A549 (cell line): ENCODE measurements around the gene PLXNB3. TPM values are rescaled to one million over a fixed set of nuclear protein-coding genes. Genes with fewer than 3 reads are reported as not detected.

Experiments
- ATAC-seq, 2 experiments: fragments of 200-7000 bp in 1 of 2; fragments of >200 bp in 1 of 2; cut with Nextera tagmentation in 1 of 2; cut with Tn5 transposase in 1 of 2; 3 replicates each; pipeline versions ENCODE4 v1.8.0 to v1.9.1; 2018 to 2020; ENCODE audit warnings: mild to moderate bottlenecking in 1 of 2, moderate library complexity in 1 of 2
- CTCF ChIA-PET: fragments of 300-600 bp; sonication (Branson Sonifier 250); formaldehyde crosslinking; extraction: SDS; loops from one replicate; lab custom pipeline; 2021; ENCODE audit warnings: antibody characterized with exemption, inconsistent platforms; lab: Yijun Ruan, JAX
- POLR2A ChIA-PET: fragments of 350-600 bp; formaldehyde crosslinking; extraction: SDS; loops from one replicate; lab custom pipeline; 2021; ENCODE audit warnings: antibody characterized with exemption, inconsistent platforms; lab: Yijun Ruan, JAX
- DNase-seq, 2 experiments: peaks; one replicate each; pipeline versions ENCODE4 v3.0.0 to v3.0.0-alpha.2; 2011 to 2016; ENCODE audit warnings: low read depth in 1 of 2, low spot score in 1 of 2
- FAIRE-seq: peaks from 2 replicates; lab custom pipeline; 2011; peaks lifted over from hg19 to GRCh38; lab: Jason Lieb, UNC
- H3K27ac ChIP-seq, 2 experiments: fragments of >200 bp; sonication (Bioruptor Twin); formaldehyde crosslinking; 3 replicates each; pipeline ENCODE4 v1.5.1; 2016 to 2017
- H3K4me1 ChIP-seq: fragments of >200 bp; sonication (Bioruptor Twin); formaldehyde crosslinking; 3 replicates; pipeline ENCODE4 v1.6.1; 2016
- H3K4me2 ChIP-seq: fragments of >200 bp; sonication (Bioruptor Twin); formaldehyde crosslinking; 3 replicates; pipeline ENCODE4 v1.6.1; 2016
- H3K4me3 ChIP-seq: fragments of >200 bp; sonication (Bioruptor Twin); formaldehyde crosslinking; 3 replicates; pipeline ENCODE4 v1.5.1; 2016
- H3K9me3 ChIP-seq: fragments of >200 bp; sonication (Bioruptor Twin); formaldehyde crosslinking; 3 replicates; pipeline ENCODE4 v1.6.1; 2016
- CEBPB ChIP-seq, 2 experiments: fragments of >200 bp in 1 of 2; sonication (Bioruptor Twin) in 1 of 2; formaldehyde crosslinking in 1 of 2; IDR thresholded peaks; 2 replicates each; pipeline ENCODE4 v1.6.1; 2012 to 2016
- EHMT2 ChIP-seq: fragments of 200-600 bp; sonication (generic); IDR thresholded peaks from 2 replicates; pipeline ENCODE4 v1.6.1; 2016; ENCODE audit warnings: antibody characterized with exemption, low read depth, mild to moderate bottlenecking, moderate library complexity
- FOSB ChIP-seq: fragments of 250-450 bp; sonication (Bioruptor Pico); IDR thresholded peaks from 2 replicates; pipeline ENCODE4 v1.5.0; 2020; ENCODE audit warnings: mild to moderate bottlenecking, moderate library complexity
- FOSL2 ChIP-seq, 2 experiments: fragments of 450-650 bp in 1 of 2; fragments of >200 bp in 1 of 2; sonication (Bioruptor Twin) in 1 of 2; formaldehyde crosslinking; IDR thresholded peaks; 2 replicates each; pipeline versions ENCODE4 v1.5.0 to v1.6.1; 2016 to 2020; ENCODE audit warnings: mild to moderate bottlenecking in 1 of 2, moderate library complexity in 1 of 2
- FOXS1 ChIP-seq: fragments of 250-450 bp; sonication (Bioruptor Pico); IDR thresholded peaks from 2 replicates; pipeline ENCODE4 v1.5.0; 2020; ENCODE audit warnings: mild to moderate bottlenecking, moderate library complexity
- HEYL ChIP-seq: fragments of 250-450 bp; sonication (Bioruptor Pico); IDR thresholded peaks from 2 replicates; pipeline ENCODE4 v1.8.0; 2021; ENCODE audit warnings: mild to moderate bottlenecking, moderate library complexity
- HOXA7 ChIP-seq: fragments of 250-450 bp; sonication (Bioruptor Pico); IDR thresholded peaks from 2 replicates; pipeline ENCODE4 v1.5.0; 2020; ENCODE audit warnings: mild to moderate bottlenecking, moderate library complexity
- HOXB13 ChIP-seq: fragments of 250-450 bp; sonication (Bioruptor Pico); IDR thresholded peaks from 2 replicates; pipeline ENCODE4 v1.5.0; 2020; ENCODE audit warnings: low read depth, mild to moderate bottlenecking, moderate library complexity
- JUNB ChIP-seq: fragments of >200 bp; sonication (Bioruptor Twin); formaldehyde crosslinking; IDR thresholded peaks from 2 replicates; pipeline ENCODE4 v1.6.1; 2016
- KDM1A ChIP-seq: fragments of 200-600 bp; sonication (generic); IDR thresholded peaks from 2 replicates; pipeline ENCODE4 v1.6.1; 2016; ENCODE audit warnings: low read depth, mild to moderate bottlenecking
- NR3C1 ChIP-seq: fragments of >200 bp; sonication (Bioruptor Twin); formaldehyde crosslinking; IDR thresholded peaks from 3 replicates; pipeline ENCODE4 v1.6.1; 2017
- POLR2A ChIP-seq: IDR thresholded peaks from 2 replicates; pipeline ENCODE4 v1.6.1; 2012; ENCODE audit warnings: mild to moderate bottlenecking, low read length
- RAD21 ChIP-seq, 2 experiments: fragments of >200 bp in 1 of 2; sonication (Bioruptor Twin) in 1 of 2; formaldehyde crosslinking in 1 of 2; IDR thresholded peaks in 1 of 2; conservative IDR thresholded peaks in 1 of 2; 2 replicates in 1 of 2; 3 replicates in 1 of 2; pipeline ENCODE4 v1.6.1; 2012 to 2018; ENCODE audit warnings: inconsistent platforms in 1 of 2
- RCOR1 ChIP-seq: fragments of 150-350 bp; IDR thresholded peaks from 2 replicates; pipeline ENCODE4 v1.6.1; 2014; ENCODE audit warnings: antibody characterized with exemption, low read length, low read depth
- RNF2 ChIP-seq: fragments of 200-600 bp; sonication (generic); IDR thresholded peaks from 2 replicates; pipeline ENCODE4 v1.6.1; 2016; ENCODE audit warnings: low read depth, mild to moderate bottlenecking, antibody characterized with exemption, moderate library complexity, borderline replicate concordance
- TP53 ChIP-seq: fragments of 250-450 bp; sonication (Bioruptor Pico); IDR thresholded peaks from 2 replicates; pipeline ENCODE4 v1.5.0; 2021; ENCODE audit warnings: mild to moderate bottlenecking, moderate library complexity
- ZFP36 ChIP-seq: fragments of 450-650 bp; IDR thresholded peaks from 2 replicates; pipeline ENCODE4 v1.6.1; 2014; ENCODE audit warnings: borderline replicate concordance; ENCODE audit not compliant: partially characterized antibody
- WGBS: methylation state at CpG from one replicate; pipeline ENCODE4 v1.1.6; 2017; ENCODE audit errors: missing lambda C conversion rate; 5-methylcytosine and 5-hydroxymethylcytosine counted together
- polyA plus RNA-seq, 4 experiments: library from polyadenylated mRNA; depleted of rRNA in 3 of 4; stranded (reverse); fragments of >200 nt; fragmentation: RNase III in 1 of 4; extraction: RNeasy Plus Mini Kit Qiagen cat#74134 plus additional on column Dnase treatment in 1 of 4; gene quantifications; 2 replicates in 3 of 4; 3 replicates in 1 of 4; pipeline ENCODE4 v1.2.3, GENCODE V29; 2011 to 2017
- TF ChIP-seq, protein P1 (sequence below): fragments of >200 bp; sonication (Bioruptor Twin); formaldehyde crosslinking; IDR thresholded peaks from 3 replicates; pipeline ENCODE4 v1.6.1; 2016
- TF ChIP-seq, protein P2 (sequence below): fragments of 200-600 bp; sonication (generic); IDR thresholded peaks from 2 replicates; pipeline ENCODE4 v1.6.1; 2016; ENCODE audit warnings: antibody characterized with exemption, mild to moderate bottlenecking, moderate library complexity

The PLXNB3 gene
- polyA plus RNA-seq, 2 of the 4 experiments (the other 2 are of a cell fraction), result 1.1 to 2.5 TPM

DNA sequence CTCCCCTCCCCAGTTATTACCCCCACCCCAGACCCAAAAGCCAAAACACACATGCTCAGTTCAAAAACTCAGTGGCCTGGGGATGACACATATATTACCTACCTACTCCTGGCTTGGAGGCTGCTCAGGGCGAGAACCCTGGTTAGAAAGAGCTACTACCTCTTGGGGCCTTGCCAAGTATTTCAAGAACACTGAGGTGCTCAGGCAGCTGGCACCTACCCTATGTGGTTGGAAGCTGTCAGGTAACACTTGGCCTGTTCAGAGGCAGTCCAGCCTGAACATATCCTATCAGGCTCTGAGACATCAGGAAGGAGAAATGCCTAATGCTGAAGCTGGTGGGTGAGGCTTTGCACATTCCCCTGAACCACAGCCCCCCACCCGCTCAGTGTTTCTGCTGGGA lies 44.8 kb upstream of the PLXNB3 start:
- CTCF ChIA-PET, result interaction anchor here (1.2 to 5.1 kb wide), 2 partner anchors 10 to 16 kb away, joined by 3 to 27 read pairs; no protein-coding TSS in a partner anchor
- no peak for DNase-seq

DNA sequence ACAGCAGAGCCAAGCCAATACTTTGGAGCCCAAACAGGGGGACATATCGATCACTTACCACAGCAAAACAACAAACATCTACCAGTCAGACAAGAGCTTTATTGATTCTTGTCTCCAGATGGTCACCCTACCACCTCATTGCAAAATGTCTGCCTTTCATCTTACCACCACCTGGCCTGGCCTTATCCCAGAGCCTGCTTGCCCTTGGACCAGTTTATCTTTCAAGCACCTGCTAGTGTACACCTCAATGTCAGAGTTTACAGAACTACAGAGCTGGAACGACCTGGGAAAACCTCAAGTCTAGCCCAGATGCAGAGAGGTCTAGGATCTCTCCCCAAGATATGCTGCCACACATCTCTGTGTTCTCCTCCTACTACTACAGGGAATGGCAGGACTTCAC lies 44.3 kb upstream of the PLXNB3 start:
- no peaks in the 10 kb centered on the region for H3K9me3 ChIP-seq
- DNase-seq (no peak), ATAC-seq (no peak), FAIRE-seq (no peak)
- CTCF ChIA-PET, result interaction anchor here (0.9 to 5.1 kb wide), 2 partner anchors 11 to 110 kb away, joined by 4 to 27 read pairs; no protein-coding TSS in a partner anchor
- H3K4me3 ChIP-seq, result no peak overlapping the region
- no peak for TF ChIP-seq ZFP36
- TF ChIP-seq, protein P1, sequence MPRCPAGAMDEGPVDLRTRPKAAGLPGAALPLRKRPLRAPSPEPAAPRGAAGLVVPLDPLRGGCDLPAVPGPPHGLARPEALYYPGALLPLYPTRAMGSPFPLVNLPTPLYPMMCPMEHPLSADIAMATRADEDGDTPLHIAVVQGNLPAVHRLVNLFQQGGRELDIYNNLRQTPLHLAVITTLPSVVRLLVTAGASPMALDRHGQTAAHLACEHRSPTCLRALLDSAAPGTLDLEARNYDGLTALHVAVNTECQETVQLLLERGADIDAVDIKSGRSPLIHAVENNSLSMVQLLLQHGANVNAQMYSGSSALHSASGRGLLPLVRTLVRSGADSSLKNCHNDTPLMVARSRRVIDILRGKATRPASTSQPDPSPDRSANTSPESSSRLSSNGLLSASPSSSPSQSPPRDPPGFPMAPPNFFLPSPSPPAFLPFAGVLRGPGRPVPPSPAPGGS, result no peak
- no peak for TF ChIP-seq FOSB
- TF ChIP-seq CEBPB (IDR thresholded peaks at IDR 0.05), result no peak
- no peak for TF ChIP-seq POLR2A
- TF ChIP-seq JUNB, result no peak
- no peak for TF ChIP-seq NR3C1
- TF ChIP-seq HOXB13 (CRISPR knock-in tag), result no peak
- no peak for TF ChIP-seq RAD21 (conservative IDR thresholded peaks at IDR 0.05 in 1 of 2, IDR thresholded peaks at IDR 0.05 in 1 of 2)
- no peak for TF ChIP-seq KDM1A
- no peak for TF ChIP-seq EHMT2
- no peak for TF ChIP-seq HEYL (CRISPR knock-in tag)
- TF ChIP-seq FOXS1 (CRISPR knock-in tag), result no peak
- TF ChIP-seq, protein P2, sequence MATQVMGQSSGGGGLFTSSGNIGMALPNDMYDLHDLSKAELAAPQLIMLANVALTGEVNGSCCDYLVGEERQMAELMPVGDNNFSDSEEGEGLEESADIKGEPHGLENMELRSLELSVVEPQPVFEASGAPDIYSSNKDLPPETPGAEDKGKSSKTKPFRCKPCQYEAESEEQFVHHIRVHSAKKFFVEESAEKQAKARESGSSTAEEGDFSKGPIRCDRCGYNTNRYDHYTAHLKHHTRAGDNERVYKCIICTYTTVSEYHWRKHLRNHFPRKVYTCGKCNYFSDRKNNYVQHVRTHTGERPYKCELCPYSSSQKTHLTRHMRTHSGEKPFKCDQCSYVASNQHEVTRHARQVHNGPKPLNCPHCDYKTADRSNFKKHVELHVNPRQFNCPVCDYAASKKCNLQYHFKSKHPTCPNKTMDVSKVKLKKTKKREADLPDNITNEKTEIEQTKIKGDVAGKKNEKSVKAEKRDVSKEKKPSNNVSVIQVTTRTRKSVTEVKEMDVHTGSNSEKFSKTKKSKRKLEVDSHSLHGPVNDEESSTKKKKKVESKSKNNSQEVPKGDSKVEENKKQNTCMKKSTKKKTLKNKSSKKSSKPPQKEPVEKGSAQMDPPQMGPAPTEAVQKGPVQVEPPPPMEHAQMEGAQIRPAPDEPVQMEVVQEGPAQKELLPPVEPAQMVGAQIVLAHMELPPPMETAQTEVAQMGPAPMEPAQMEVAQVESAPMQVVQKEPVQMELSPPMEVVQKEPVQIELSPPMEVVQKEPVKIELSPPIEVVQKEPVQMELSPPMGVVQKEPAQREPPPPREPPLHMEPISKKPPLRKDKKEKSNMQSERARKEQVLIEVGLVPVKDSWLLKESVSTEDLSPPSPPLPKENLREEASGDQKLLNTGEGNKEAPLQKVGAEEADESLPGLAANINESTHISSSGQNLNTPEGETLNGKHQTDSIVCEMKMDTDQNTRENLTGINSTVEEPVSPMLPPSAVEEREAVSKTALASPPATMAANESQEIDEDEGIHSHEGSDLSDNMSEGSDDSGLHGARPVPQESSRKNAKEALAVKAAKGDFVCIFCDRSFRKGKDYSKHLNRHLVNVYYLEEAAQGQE, result no peak
- H3K4me1 ChIP-seq, result peaks cover 9% of the 10 kb centered on the region; the same call in 2 of the 3 replicates
- H3K4me2 ChIP-seq, result no peak overlapping the region
- POLR2A ChIA-PET, result no interaction called here
- WGBS, result 100% methylated on average over 2 of the region's 2 CpGs
- no peak overlapping the region for H3K27ac ChIP-seq

More for the DNA sequence above, 44.8 kb upstream of the PLXNB3 start:
- POLR2A ChIA-PET, result no interaction called here
- Histone ChIP-seq H3K4me2 (no peak overlapping the region), H3K9me3 (no peaks in the 10 kb centered on the region), H3K4me3 (no peak overlapping the region), H3K4me1 (peaks cover 9% of the 10 kb centered on the region; the same call in 2 of the 3 replicates), H3K27ac (no peak overlapping the region)
- ATAC-seq (no peak), FAIRE-seq (no peak)
- TF ChIP-seq HOXA7 (CRISPR knock-in tag) (no peak), FOSB (no peak), FOSL2 (IDR thresholded peaks at IDR 0.05) (no peak), FOSL2 (CRISPR knock-in tag; IDR thresholded peaks at IDR 0.05) (no peak), RCOR1 (no peak), HOXB13 (CRISPR knock-in tag) (no peak), RNF2 (no peak), TP53 (CRISPR knock-in tag) (no peak)
- 100% methylated on average over 1 of the region's 2 CpGs for WGBS
